ENCODE data around the gene RNF31.

Gene RNF31

DNA sequence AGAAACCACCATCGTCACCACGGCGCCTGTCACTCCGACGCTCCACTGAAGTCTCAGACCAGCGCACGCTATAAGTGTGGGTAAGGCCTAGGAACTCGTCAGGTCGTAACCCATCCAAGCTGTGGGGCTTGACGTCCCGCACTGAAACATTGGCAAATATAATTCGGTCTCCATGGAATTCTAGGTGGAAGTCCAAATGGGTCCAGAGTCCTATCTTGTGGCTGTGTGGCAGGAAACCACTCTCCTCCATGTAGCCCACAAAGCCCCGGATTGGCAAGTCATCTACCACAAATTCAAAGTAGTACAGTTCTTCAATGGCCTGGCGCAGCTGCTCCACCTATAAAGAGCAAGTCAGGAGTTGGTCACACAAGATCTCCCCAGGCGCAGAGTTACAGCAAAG is 45.6 kb downstream of the RNF31 start:
- no peaks in the 10 kb centered on the region for H3K9me2 ChIP-seq (replicated peaks; ENCODE audit: low read depth, low read length)
- peaks cover 30% of the 10 kb centered on the region for H3K4me1 ChIP-seq (ENCODE audit: insufficient read depth, low read length, poor library complexity, severe bottlenecking)
- no peak overlapping the region for H2AFZ ChIP-seq (ENCODE audit: low read length)
- H3K79me2 ChIP-seq (ENCODE audit: insufficient read depth, low read length): peaks cover 48% of the 10 kb centered on the region
- H3K27me3 ChIP-seq (ENCODE audit: insufficient read depth, low read length, poor library complexity, severe bottlenecking): no peaks in the 10 kb centered on the region
- no peak overlapping the region for H3K4me3 ChIP-seq (ENCODE audit: low read length, poor library complexity, severe bottlenecking)
- no peak for TF ChIP-seq EZH2phosphoT487 (IDR thresholded peaks at IDR 0.05; ENCODE audit: borderline replicate concordance)
- no peak for TF ChIP-seq CTCF (conservative IDR thresholded peaks at IDR 0.05; ENCODE audit: low read length)
- H3F3A ChIP-seq (ENCODE audit: low read depth): no peaks in the 10 kb centered on the region
- no peaks in the 10 kb centered on the region for H3K9me3 ChIP-seq (ENCODE audit: insufficient read depth, low read depth, low read length)
- H3K9ac ChIP-seq (ENCODE audit: low read depth, low read length, poor library complexity, severe bottlenecking): no peak overlapping the region
- no peaks in the 10 kb centered on the region for H4K20me1 ChIP-seq (ENCODE audit: insufficient read depth, low read length, poor library complexity, severe bottlenecking)
- no peaks in the 10 kb centered on the region for H3K36me3 ChIP-seq (ENCODE audit: insufficient read depth, low read length)
- H3K4me2 ChIP-seq (ENCODE audit: low read depth, low read length, poor library complexity, severe bottlenecking): peak overlapping the region; percentile 26

DNA sequence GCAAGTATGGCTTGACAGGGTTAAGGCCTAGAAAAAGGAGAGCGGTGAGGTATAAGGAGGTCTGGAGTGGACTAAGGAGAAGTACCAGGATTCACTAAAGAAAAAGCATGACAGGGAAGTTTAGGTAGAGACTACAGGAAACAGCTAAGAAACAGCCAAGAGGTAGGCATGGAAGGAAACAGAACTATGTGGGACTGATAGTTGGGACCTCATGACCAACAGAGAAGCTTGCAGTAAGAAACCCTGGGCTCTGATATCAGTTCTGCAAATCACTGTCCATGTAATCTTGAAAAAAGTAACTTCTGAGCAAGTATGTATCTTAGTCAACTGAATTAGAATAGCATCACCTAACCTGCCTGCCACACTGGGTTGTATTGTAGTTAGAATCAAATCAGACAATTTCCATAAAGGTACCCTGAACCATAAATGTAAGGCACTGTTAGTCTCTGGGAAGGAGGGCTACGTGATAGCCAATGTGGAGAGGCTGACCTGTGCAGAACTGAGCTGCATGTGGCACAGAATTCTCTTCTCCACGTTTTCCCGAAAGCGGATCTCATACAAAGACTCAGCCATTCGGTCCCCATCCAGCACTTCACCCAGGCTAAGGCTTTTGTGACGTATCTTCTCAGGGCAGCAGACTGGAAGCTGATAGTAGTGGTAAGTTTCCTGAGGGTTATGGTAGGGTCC is 47.0 kb downstream of the RNF31 start:
- Histone ChIP-seq H3K4me2 (ENCODE audit: low read depth, low read length, poor library complexity, severe bottlenecking) (peak overlapping the region; percentile 99), H3K4me1 (ENCODE audit: insufficient read depth, low read length, poor library complexity, severe bottlenecking) (peaks cover 25% of the 10 kb centered on the region), H3K27me3 (ENCODE audit: insufficient read depth, low read length, poor library complexity, severe bottlenecking) (no peaks in the 10 kb centered on the region), H3K9me3 (ENCODE audit: insufficient read depth, low read depth, low read length) (no peaks in the 10 kb centered on the region), H3K9me2 (replicated peaks; ENCODE audit: low read depth, low read length) (no peaks in the 10 kb centered on the region), H3K4me3 (ENCODE audit: low read length, poor library complexity, severe bottlenecking) (peak overlapping the region; percentile 92), H3K79me2 (ENCODE audit: insufficient read depth, low read length) (peaks cover 48% of the 10 kb centered on the region), H3K36me3 (ENCODE audit: insufficient read depth, low read length) (no peaks in the 10 kb centered on the region), H3F3A (ENCODE audit: low read depth) (no peaks in the 10 kb centered on the region), H4K20me1 (ENCODE audit: insufficient read depth, low read length, poor library complexity, severe bottlenecking) (no peaks in the 10 kb centered on the region), H3K9ac (ENCODE audit: low read depth, low read length, poor library complexity, severe bottlenecking) (peak overlapping the region; percentile 92), H2AFZ (ENCODE audit: low read length) (no peak overlapping the region)
- TF ChIP-seq CTCF (conservative IDR thresholded peaks at IDR 0.05; ENCODE audit: low read length) (no peak), EZH2phosphoT487 (IDR thresholded peaks at IDR 0.05; ENCODE audit: borderline replicate concordance) (no peak)

DNA sequence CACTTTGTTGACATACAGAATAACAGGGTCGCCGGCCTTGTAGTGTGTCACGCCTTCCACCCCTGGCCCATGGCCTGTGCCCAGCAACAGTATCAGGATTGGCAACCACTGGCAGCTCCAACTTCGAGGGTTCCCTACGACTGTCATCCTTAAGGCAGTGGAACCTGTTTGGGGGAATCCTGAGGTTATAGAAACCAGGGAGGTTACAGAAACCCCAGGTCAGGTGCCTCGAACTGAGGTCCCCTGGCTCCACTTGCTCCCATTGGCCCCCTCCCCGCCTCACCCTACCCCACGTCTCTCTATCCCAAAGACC is 47.5 kb downstream of the RNF31 start:
- Histone ChIP-seq H3K4me1 (ENCODE audit: insufficient read depth, low read length, poor library complexity, severe bottlenecking) (peaks cover 24% of the 10 kb centered on the region), H3K36me3 (ENCODE audit: insufficient read depth, low read length) (no peaks in the 10 kb centered on the region), H3K4me2 (ENCODE audit: low read depth, low read length, poor library complexity, severe bottlenecking) (peak overlapping the region; percentile 99), H3K79me2 (ENCODE audit: insufficient read depth, low read length) (peaks cover 48% of the 10 kb centered on the region), H3K9me3 (ENCODE audit: insufficient read depth, low read depth, low read length) (no peaks in the 10 kb centered on the region), H3K9me2 (replicated peaks; ENCODE audit: low read depth, low read length) (no peaks in the 10 kb centered on the region), H3K27me3 (ENCODE audit: insufficient read depth, low read length, poor library complexity, severe bottlenecking) (no peaks in the 10 kb centered on the region), H3F3A (ENCODE audit: low read depth) (no peaks in the 10 kb centered on the region), H4K20me1 (ENCODE audit: insufficient read depth, low read length, poor library complexity, severe bottlenecking) (no peaks in the 10 kb centered on the region), H3K9ac (ENCODE audit: low read depth, low read length, poor library complexity, severe bottlenecking) (peak overlapping the region; percentile 92), H3K4me3 (ENCODE audit: low read length, poor library complexity, severe bottlenecking) (peak overlapping the region; percentile 92), H2AFZ (ENCODE audit: low read length) (peak overlapping the region; percentile 96)
- TF ChIP-seq CTCF (conservative IDR thresholded peaks at IDR 0.05; ENCODE audit: low read length) (no peak), EZH2phosphoT487 (IDR thresholded peaks at IDR 0.05; ENCODE audit: borderline replicate concordance) (no peak)

Measured in Loucy (cell line).